ENCODE data around the gene UGGT1. TPM values are rescaled to one million over a fixed set of nuclear protein-coding genes. Genes with fewer than 3 reads are reported as not detected.

UGGT1 gene
- total RNA-seq, 1 donor from 2014 or later = 68.0 TPM

- Mint-ChIP-seq H3K9me3 (ENCODE audit: unreplicated experiment) (no peaks in the 10 kb centered on the region), H3K27me3 (ENCODE audit: low read depth, unreplicated experiment) (no peaks in the 10 kb centered on the region), H3K36me3 (ENCODE audit: low read depth, unreplicated experiment) (peaks cover 5% of the 10 kb centered on the region), H3K27ac (ENCODE audit: unreplicated experiment) (no peak overlapping the region), H3K4me3 (ENCODE audit: unreplicated experiment) (no peak overlapping the region), H3K4me1 (ENCODE audit: low read depth, unreplicated experiment) (no peaks in the 10 kb centered on the region)
- FAIRE-seq = no peak
- no peaks in the 10 kb centered on the region for H3K27me3 ChIP-seq (ENCODE audit: insufficient read depth, low read length)
- no peaks in the 10 kb centered on the region for H4K20me1 ChIP-seq (ENCODE audit: insufficient read depth, low read length)
- no peak overlapping the region for H3K4me3 ChIP-seq (ENCODE audit: insufficient read depth, low read depth, low read length)
- H3K27ac ChIP-seq (ENCODE audit: low read depth, low read length) = no peak overlapping the region
- no peaks in the 10 kb centered on the region for H3K79me2 ChIP-seq (ENCODE audit: insufficient read depth, low read length)
- peaks cover 33% of the 10 kb centered on the region for H3K36me3 ChIP-seq (ENCODE audit: insufficient read depth, low read length)
- TF ChIP-seq CTCF (IDR thresholded peaks at IDR 0.05; ENCODE audit: insufficient read depth, low read depth, low read length) (no peak), EZH2 (IDR thresholded peaks at IDR 0.05; ENCODE audit: insufficient read depth, low read length) (no peak)
- H3K9me3 ChIP-seq (ENCODE audit: insufficient read depth, low read depth, low read length) = no peaks in the 10 kb centered on the region
- H3K9ac ChIP-seq (ENCODE audit: low read length) = no peak overlapping the region
- DNase-seq (ENCODE audit: low read depth) = no peak
- no peak overlapping the region for H2AFZ ChIP-seq (ENCODE audit: low read depth, low read length)
- H3K4me1 ChIP-seq (ENCODE audit: insufficient read depth, low read length) = no peaks in the 10 kb centered on the region
- H3K4me2 ChIP-seq (ENCODE audit: low read length) = no peak overlapping the region
These were observed 65.0 kb downstream of the UGGT1 start for GRCh38 chr2:128155970-128156369.

GRCh38 chr2:128156812-128157211 is 65.8 kb downstream of the UGGT1 start:
- Histone ChIP-seq H3K4me3 (ENCODE audit: insufficient read depth, low read depth, low read length) (no peak overlapping the region), H4K20me1 (ENCODE audit: insufficient read depth, low read length) (peaks cover under 1% of the 10 kb centered on the region), H2AFZ (ENCODE audit: low read depth, low read length) (no peak overlapping the region), H3K27me3 (ENCODE audit: insufficient read depth, low read length) (no peaks in the 10 kb centered on the region), H3K9me3 (ENCODE audit: insufficient read depth, low read depth, low read length) (no peaks in the 10 kb centered on the region), H3K36me3 (ENCODE audit: insufficient read depth, low read length) (peaks cover 35% of the 10 kb centered on the region), H3K27ac (ENCODE audit: low read depth, low read length) (no peak overlapping the region), H3K4me2 (ENCODE audit: low read length) (no peak overlapping the region), H3K9ac (ENCODE audit: low read length) (no peak overlapping the region), H3K4me1 (ENCODE audit: insufficient read depth, low read length) (no peaks in the 10 kb centered on the region), H3K79me2 (ENCODE audit: insufficient read depth, low read length) (no peaks in the 10 kb centered on the region)
- no peak for TF ChIP-seq EZH2 (IDR thresholded peaks at IDR 0.05; ENCODE audit: insufficient read depth, low read length)
- no peak for TF ChIP-seq CTCF (IDR thresholded peaks at IDR 0.05; ENCODE audit: insufficient read depth, low read depth, low read length)
- FAIRE-seq (no peak), DNase-seq (ENCODE audit: low read depth) (no peak)
- Mint-ChIP-seq H3K36me3 (ENCODE audit: low read depth, unreplicated experiment) (peaks cover 5% of the 10 kb centered on the region), H3K27ac (ENCODE audit: unreplicated experiment) (no peak overlapping the region), H3K27me3 (ENCODE audit: low read depth, unreplicated experiment) (no peaks in the 10 kb centered on the region), H3K9me3 (ENCODE audit: unreplicated experiment) (no peaks in the 10 kb centered on the region), H3K4me3 (ENCODE audit: unreplicated experiment) (no peak overlapping the region), H3K4me1 (ENCODE audit: low read depth, unreplicated experiment) (no peaks in the 10 kb centered on the region)

GRCh38 chr2:128157644-128158043 is 66.6 kb downstream of the UGGT1 start:
- H3K79me2 ChIP-seq (ENCODE audit: insufficient read depth, low read length) = peaks cover 3% of the 10 kb centered on the region
- Mint-ChIP-seq H3K36me3 (ENCODE audit: low read depth, unreplicated experiment) (peaks cover 5% of the 10 kb centered on the region), H3K27ac (ENCODE audit: unreplicated experiment) (no peak overlapping the region), H3K4me1 (ENCODE audit: low read depth, unreplicated experiment) (no peaks in the 10 kb centered on the region), H3K27me3 (ENCODE audit: low read depth, unreplicated experiment) (no peaks in the 10 kb centered on the region), H3K4me3 (ENCODE audit: unreplicated experiment) (no peak overlapping the region), H3K9me3 (ENCODE audit: unreplicated experiment) (no peaks in the 10 kb centered on the region)
- no peak overlapping the region for H3K27ac ChIP-seq (ENCODE audit: low read depth, low read length)
- no peak overlapping the region for H3K9ac ChIP-seq (ENCODE audit: low read length)
- H3K4me3 ChIP-seq (ENCODE audit: insufficient read depth, low read depth, low read length) = no peak overlapping the region
- no peak for FAIRE-seq
- H3K4me1 ChIP-seq (ENCODE audit: insufficient read depth, low read length) = no peaks in the 10 kb centered on the region
- no peak overlapping the region for H2AFZ ChIP-seq (ENCODE audit: low read depth, low read length)
- H4K20me1 ChIP-seq (ENCODE audit: insufficient read depth, low read length) = peaks cover 8% of the 10 kb centered on the region
- no peak overlapping the region for H3K4me2 ChIP-seq (ENCODE audit: low read length)
- no peaks in the 10 kb centered on the region for H3K27me3 ChIP-seq (ENCODE audit: insufficient read depth, low read length)
- no peaks in the 10 kb centered on the region for H3K9me3 ChIP-seq (ENCODE audit: insufficient read depth, low read depth, low read length)
- no peak for DNase-seq (ENCODE audit: low read depth)
- no peak for TF ChIP-seq EZH2 (IDR thresholded peaks at IDR 0.05; ENCODE audit: insufficient read depth, low read length)
- no peak for TF ChIP-seq CTCF (IDR thresholded peaks at IDR 0.05; ENCODE audit: insufficient read depth, low read depth, low read length)
- peaks cover 32% of the 10 kb centered on the region for H3K36me3 ChIP-seq (ENCODE audit: insufficient read depth, low read length)
